ENCODE data around the gene MAGI1. TPM values are rescaled to one million over a fixed set of nuclear protein-coding genes. Genes with fewer than 3 reads are reported as not detected.

The MAGI1 gene
- total and polyA plus RNA-seq, 5 donors: 15.8 to 38.3 (median 32.8) TPM

DNA sequence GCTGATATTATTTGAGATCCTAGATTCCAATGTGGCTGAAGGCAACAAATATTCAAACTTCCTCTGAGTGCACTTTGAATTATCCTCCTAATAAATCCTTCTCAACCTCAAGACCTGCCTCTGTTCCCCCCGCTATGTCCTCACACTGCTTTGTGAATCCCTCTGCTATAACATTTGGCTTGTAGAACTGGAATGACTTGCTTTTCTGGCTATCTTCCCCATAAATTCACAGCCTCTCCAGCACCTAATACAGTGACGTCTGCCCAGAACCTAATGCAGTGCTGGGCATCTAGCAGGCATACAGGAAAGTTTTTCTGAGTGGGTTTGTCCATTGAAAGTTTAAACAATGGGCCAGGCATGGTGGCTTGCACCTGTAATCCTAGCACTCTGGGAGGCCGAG lies 707.0 kb downstream of the MAGI1 start:
- Histone ChIP-seq H3K4me3 (ENCODE audit: low read length) (no peak overlapping the region), H3K27ac (ENCODE audit: low read length) (no peak overlapping the region), H3K4me1 (ENCODE audit: control insufficient read depth, insufficient read depth, low read length) (no peaks in the 10 kb centered on the region), H3K27me3 (ENCODE audit: control insufficient read depth, insufficient read depth) (no peaks in the 10 kb centered on the region), H3K9me3 (ENCODE audit: control insufficient read depth, low read length) (no peaks in the 10 kb centered on the region)
- DNase-seq (no peak), ATAC-seq (no peak)
- intact Hi-C loops (cut with DNase I): no loop called here
- 96% methylated on average over 3 of the region's 3 CpGs for WGBS

DNA sequence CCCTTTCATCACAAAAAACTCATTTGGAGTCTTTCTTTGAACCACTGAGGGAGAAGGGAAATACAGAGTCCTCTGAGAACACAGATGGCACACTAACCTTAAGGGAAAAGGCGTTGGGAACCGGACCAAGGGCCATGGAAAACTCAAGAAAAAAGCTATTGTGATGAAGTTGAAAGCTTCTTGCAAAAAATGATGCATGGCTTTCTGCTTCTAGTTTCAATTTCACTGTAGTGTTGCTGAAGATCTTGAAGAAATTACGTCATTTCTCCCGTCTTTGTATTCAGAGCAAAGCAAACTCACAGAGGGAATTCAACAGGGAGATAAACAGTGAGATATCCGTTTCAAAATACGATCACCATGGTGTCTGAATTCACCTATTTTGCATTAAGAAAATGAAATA lies 708.6 kb downstream of the MAGI1 start:
- H3K4me1 ChIP-seq (ENCODE audit: control insufficient read depth, insufficient read depth, low read length): no peaks in the 10 kb centered on the region
- intact Hi-C loops (cut with DNase I): no loop called here
- no peaks in the 10 kb centered on the region for H3K27me3 ChIP-seq (ENCODE audit: control insufficient read depth, insufficient read depth)
- DNase-seq (no peak), ATAC-seq (peak in 1 of 2 donors; percentile 37)
- 40% methylated on average over 6 of the region's 6 CpGs for WGBS
- H3K4me3 ChIP-seq (ENCODE audit: low read length): peak overlapping the region; percentile 3
- no peaks in the 10 kb centered on the region for H3K9me3 ChIP-seq (ENCODE audit: control insufficient read depth, low read length)
- H3K27ac ChIP-seq (ENCODE audit: low read length): peak overlapping the region; percentile 38

DNA sequence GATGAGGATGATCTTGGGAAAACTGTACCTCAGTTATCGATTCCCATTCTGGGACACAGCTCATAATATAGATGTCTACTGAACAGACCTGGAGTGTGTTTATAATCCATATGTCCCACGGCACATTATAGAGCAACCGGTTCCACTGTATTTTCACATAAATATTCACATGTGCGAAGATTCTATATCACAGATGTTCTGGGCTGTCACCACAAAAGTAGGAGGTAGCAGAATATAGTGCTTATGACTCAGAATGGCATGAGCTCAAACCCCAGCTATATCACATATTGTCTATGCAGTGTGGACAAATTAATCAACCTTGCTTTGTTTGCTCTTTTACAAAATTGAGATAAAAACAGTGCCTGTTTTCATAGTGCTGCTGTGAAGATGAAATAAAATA lies 710.6 kb downstream of the MAGI1 start:
- no peaks in the 10 kb centered on the region for H3K4me1 ChIP-seq (ENCODE audit: control insufficient read depth, insufficient read depth, low read length)
- intact Hi-C loops (cut with DNase I): no loop called here
- 95% methylated on average over 4 of the region's 4 CpGs for WGBS
- no peak overlapping the region for H3K4me3 ChIP-seq (ENCODE audit: low read length)
- no peak overlapping the region for H3K27ac ChIP-seq (ENCODE audit: low read length)
- H3K9me3 ChIP-seq (ENCODE audit: control insufficient read depth, low read length): no peaks in the 10 kb centered on the region
- no peak for ATAC-seq
- no peak for DNase-seq
- no peaks in the 10 kb centered on the region for H3K27me3 ChIP-seq (ENCODE audit: control insufficient read depth, insufficient read depth)

DNA sequence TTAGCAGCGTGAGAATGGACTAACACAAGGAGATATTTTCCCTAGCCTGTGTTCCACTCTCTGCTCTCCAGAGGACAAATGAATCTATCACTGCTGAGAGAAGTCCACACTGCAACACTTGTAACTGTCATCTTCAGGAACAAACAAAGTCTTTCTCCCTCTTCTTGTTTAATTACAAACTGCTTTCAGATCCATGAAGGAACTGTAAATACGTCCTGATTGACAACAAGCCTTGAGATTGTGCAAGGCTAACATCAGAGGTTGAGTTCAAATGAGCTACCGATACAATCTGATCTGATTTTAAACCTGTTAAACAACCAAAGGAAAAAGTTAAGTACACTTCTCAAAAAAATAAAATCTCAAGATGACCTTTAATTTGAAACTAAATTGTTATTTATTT lies 712.1 kb downstream of the MAGI1 start:
- ATAC-seq (no peak), DNase-seq (no peak)
- WGBS: 88% methylated on average over 3 of the region's 3 CpGs
- Histone ChIP-seq H3K27me3 (ENCODE audit: control insufficient read depth, insufficient read depth) (no peaks in the 10 kb centered on the region), H3K9me3 (ENCODE audit: control insufficient read depth, low read length) (no peaks in the 10 kb centered on the region), H3K27ac (ENCODE audit: low read length) (no peak overlapping the region), H3K4me3 (ENCODE audit: low read length) (no peak overlapping the region), H3K4me1 (ENCODE audit: control insufficient read depth, insufficient read depth, low read length) (no peaks in the 10 kb centered on the region)
- intact Hi-C loops (cut with DNase I): no loop called here

DNA sequence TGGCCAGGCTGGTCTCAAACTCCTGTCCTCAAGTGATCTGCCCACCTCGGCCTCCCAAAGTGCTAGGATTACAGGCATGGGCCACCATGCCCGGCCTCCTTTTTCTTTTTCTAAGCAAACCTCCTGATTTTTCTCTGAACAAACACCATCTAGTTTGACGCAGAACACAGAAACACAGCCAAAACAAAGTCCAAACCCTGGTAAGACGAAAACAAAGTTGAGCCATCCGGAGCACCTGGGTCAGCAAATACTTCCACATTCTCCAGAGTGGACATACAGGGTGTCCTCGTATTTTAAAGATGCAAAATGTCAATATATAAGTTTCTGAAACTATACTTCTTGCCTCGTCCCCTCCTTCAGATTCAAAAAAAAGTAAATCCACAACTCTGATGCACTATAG lies 715.8 kb downstream of the MAGI1 start:
- H3K9me3 ChIP-seq (ENCODE audit: control insufficient read depth, low read length): no peaks in the 10 kb centered on the region
- intact Hi-C loops (cut with DNase I): no loop called here
- ATAC-seq: no peak

DNA sequence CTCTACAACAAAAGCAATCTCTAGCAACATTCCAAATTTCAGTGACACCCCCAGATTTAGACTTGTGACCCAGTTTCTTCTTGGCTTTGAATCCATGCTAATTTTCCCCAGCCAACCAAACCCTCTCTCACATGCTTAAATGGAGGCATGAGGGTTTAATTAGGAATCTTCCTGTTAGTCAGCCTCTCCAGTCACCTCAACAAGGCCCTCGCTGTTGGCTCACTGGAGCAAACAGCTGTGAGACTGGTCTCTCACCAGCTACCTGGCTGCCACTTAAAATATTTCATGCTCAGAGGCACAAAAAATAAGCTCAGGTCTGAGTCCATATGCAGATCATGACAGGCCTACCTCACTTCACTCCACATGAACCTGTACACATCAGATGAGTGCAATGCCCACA lies 720.5 kb downstream of the MAGI1 start:
- ATAC-seq (no peak), DNase-seq (no peak)
- Histone ChIP-seq H3K27me3 (ENCODE audit: control insufficient read depth, insufficient read depth) (no peaks in the 10 kb centered on the region), H3K4me1 (ENCODE audit: control insufficient read depth, insufficient read depth, low read length) (no peaks in the 10 kb centered on the region), H3K9me3 (ENCODE audit: control insufficient read depth, low read length) (no peaks in the 10 kb centered on the region), H3K27ac (ENCODE audit: low read length) (no peak overlapping the region), H3K4me3 (ENCODE audit: low read length) (no peak overlapping the region)
- intact Hi-C loops (cut with DNase I): no loop called here
- 97% methylated on average over 1 of the region's 1 CpG for WGBS

More for the DNA sequence above, 715.8 kb downstream of the MAGI1 start:
- no peak for DNase-seq
- no peaks in the 10 kb centered on the region for H3K27me3 ChIP-seq (ENCODE audit: control insufficient read depth, insufficient read depth)
- 92% methylated on average over 7 of the region's 7 CpGs for WGBS
- no peak overlapping the region for H3K4me3 ChIP-seq (ENCODE audit: low read length)
- no peaks in the 10 kb centered on the region for H3K4me1 ChIP-seq (ENCODE audit: control insufficient read depth, insufficient read depth, low read length)
- no peak overlapping the region for H3K27ac ChIP-seq (ENCODE audit: low read length)

DNA sequence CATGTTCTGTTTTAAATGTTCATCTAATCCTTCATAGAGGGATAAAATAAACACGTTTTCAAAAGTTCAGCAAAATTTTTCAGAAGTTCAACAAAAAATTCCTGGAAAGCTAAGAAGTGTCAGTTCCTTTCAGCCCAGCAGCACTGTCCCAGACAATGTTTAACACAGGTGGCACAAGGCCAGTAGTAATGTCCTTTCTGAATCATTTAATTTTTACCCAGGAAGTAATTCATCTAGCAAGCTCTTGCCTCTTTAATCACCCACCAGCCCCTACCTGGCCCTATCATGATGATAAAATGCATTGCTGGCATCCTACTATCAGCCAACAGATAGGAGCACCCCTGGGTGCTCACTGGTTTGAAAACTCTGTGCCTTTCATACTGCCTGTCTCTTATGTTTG lies 723.8 kb downstream of the MAGI1 start:
- Histone ChIP-seq H3K27ac (ENCODE audit: low read length) (no peak overlapping the region), H3K4me3 (ENCODE audit: low read length) (no peak overlapping the region), H3K9me3 (ENCODE audit: control insufficient read depth, low read length) (no peaks in the 10 kb centered on the region), H3K4me1 (ENCODE audit: control insufficient read depth, insufficient read depth, low read length) (no peaks in the 10 kb centered on the region), H3K27me3 (ENCODE audit: control insufficient read depth, insufficient read depth) (no peaks in the 10 kb centered on the region)
- 67% methylated on average over 1 of the region's 1 CpG for WGBS
- ATAC-seq (no peak), DNase-seq (no peak)
- intact Hi-C loops (cut with DNase I): no loop called here

DNA sequence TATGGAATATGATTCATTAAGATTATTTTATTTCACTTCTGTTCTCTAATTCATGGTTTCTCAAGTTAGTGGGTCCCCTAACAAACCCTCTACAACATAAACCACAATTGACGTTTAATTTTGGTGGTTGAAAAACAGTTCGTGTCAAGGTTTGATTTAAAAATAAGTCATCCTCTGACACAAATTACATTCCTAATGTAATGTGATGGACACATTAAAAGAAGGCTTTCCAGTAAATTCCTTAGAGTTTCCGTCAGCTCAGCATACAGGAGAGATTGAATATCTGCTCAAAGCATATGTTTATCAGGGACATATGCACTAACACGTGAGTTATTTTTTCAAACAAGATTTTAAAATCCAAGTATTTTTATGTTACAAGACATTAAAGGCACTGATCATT lies 724.4 kb downstream of the MAGI1 start:
- Histone ChIP-seq H3K9me3 (ENCODE audit: control insufficient read depth, low read length) (no peaks in the 10 kb centered on the region), H3K4me3 (ENCODE audit: low read length) (no peak overlapping the region), H3K4me1 (ENCODE audit: control insufficient read depth, insufficient read depth, low read length) (no peaks in the 10 kb centered on the region), H3K27ac (ENCODE audit: low read length) (no peak overlapping the region), H3K27me3 (ENCODE audit: control insufficient read depth, insufficient read depth) (no peaks in the 10 kb centered on the region)
- intact Hi-C loops (cut with DNase I): no loop called here
- ATAC-seq: no peak
- 87% methylated on average over 4 of the region's 4 CpGs for WGBS
- no peak for DNase-seq

DNA sequence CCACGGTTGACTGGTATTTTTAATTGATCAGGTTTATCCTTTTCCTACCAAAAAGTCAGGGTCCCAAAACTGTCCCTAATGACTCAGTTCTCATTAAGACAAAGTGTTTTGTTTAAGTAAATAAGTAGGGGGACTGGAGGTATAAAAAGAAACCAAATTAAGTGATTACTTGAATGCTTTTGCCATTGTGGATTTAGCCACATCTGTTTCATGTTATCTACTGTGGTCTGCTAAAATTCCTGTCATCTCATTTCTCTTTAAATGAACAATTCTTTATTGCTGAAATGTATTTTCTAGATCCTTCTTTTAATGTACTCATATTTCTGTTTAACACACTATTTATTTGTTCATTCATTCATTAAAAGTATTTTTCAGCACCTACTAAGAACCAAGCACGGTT lies 725.1 kb downstream of the MAGI1 start:
- 84% methylated on average over 2 of the region's 2 CpGs for WGBS
- intact Hi-C loops (cut with DNase I): no loop called here
- DNase-seq: no peak
- Histone ChIP-seq H3K4me3 (ENCODE audit: low read length) (no peak overlapping the region), H3K4me1 (ENCODE audit: control insufficient read depth, insufficient read depth, low read length) (no peaks in the 10 kb centered on the region), H3K9me3 (ENCODE audit: control insufficient read depth, low read length) (no peaks in the 10 kb centered on the region), H3K27ac (ENCODE audit: low read length) (no peak overlapping the region), H3K27me3 (ENCODE audit: control insufficient read depth, insufficient read depth) (no peaks in the 10 kb centered on the region)
- ATAC-seq: no peak

DNA sequence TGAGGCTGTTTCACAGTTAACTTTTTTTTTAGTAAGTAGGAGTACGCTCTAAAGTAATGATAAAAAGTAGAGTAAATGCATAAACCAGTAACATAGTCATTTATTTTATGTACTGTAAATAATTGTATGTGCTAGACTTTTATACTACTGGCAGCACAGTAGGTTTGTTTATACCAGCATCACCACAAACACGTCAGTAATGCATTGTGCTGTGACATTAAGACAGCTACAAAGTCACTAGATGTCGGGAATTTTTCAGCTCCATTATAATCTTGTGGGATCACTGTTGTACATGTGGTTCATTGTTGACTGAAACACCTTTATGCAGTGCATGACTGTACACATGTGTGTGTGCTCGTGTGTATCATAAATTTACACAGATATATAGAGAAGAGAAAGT lies 732.9 kb downstream of the MAGI1 start:
- ATAC-seq: no peak
- intact Hi-C loops (cut with DNase I): no loop called here
- DNase-seq: no peak
- H3K4me1 ChIP-seq (ENCODE audit: control insufficient read depth, insufficient read depth, low read length): no peaks in the 10 kb centered on the region
- H3K9me3 ChIP-seq (ENCODE audit: control insufficient read depth, low read length): no peaks in the 10 kb centered on the region
- H3K27me3 ChIP-seq (ENCODE audit: control insufficient read depth, insufficient read depth): no peaks in the 10 kb centered on the region
- WGBS: 90% methylated on average over 4 of the region's 4 CpGs
- H3K4me3 ChIP-seq (ENCODE audit: low read length): no peak overlapping the region
- no peak overlapping the region for H3K27ac ChIP-seq (ENCODE audit: low read length)

Measured in right cardiac atrium (tissue), 5 donors.